NCI-H1048 (cell line): ENCODE data around the gene CPN2.

ENCODE experiments used
- DNase-seq: peaks from one replicate; lab custom pipeline; 2025; lab: John Stamatoyannopoulos, UW

CPN2 gene

DNA sequence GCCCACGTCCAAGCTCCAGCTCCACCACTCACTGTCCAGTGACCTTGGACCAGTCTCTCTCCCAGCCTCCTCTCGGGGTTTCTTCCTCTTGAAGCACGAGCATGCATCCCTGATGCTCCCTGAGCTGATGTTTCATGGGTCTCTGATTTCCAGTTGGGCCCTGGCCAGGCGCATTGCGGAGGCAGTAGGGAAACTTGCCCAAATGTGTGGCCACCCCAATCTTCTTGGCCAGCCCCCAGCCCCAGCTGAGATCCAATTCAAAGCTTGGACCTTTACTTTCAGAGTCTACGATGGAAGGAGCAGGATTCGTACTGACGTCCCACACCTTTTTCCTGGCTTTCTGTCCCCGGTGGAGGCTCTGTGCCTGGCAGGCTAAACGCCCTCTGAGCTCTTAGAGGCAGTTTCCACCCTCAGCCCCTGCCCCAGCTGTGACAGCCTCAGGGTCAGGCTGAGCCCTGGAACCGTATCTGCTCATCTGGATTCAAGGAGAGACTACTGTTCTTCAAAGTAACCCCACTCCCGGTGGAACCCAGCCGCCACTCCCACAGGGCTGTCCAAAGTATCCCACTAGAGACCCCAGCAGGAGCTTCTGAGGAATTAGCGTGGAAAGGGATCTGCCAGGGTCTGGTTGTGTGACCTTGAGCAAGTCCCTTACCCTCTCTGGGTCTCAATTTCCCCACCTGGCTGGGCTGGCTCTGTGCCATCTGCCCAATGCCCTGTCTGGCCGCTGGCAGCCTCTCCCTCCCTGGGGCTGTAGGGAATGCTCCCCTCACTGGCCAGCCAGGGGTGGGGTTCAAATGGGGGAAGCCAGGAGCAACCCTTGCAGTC is 37.4 kb downstream of the CPN2 start:
- DNase-seq: no peak

DNA sequence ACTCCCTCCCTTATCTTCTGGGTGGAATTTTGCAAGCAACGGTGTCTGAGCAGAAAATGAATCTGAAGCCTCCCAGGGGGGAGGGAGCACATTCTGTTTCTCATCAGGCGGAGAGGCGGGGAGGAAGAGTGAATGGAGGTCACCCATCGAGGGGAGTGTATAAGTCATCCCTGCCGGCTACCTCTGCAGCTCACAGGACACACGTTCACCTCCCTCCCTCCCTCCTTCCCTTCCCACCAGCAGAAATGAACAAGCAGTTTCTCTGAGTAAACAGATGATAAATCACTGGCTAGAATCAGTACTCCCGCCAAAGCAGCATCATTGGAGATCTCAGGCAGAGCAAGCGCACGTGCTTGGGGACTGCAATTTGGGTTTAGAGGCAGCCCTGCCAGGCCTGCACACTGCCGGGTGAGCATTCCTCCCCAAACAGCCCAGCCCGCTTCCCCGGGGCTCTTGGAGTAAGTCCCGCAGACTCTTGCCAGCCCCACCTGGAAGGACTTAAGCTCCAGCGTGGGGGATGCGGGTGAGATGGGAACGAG is 38.3 kb downstream of the CPN2 start:
- DNase-seq: no peak

DNA sequence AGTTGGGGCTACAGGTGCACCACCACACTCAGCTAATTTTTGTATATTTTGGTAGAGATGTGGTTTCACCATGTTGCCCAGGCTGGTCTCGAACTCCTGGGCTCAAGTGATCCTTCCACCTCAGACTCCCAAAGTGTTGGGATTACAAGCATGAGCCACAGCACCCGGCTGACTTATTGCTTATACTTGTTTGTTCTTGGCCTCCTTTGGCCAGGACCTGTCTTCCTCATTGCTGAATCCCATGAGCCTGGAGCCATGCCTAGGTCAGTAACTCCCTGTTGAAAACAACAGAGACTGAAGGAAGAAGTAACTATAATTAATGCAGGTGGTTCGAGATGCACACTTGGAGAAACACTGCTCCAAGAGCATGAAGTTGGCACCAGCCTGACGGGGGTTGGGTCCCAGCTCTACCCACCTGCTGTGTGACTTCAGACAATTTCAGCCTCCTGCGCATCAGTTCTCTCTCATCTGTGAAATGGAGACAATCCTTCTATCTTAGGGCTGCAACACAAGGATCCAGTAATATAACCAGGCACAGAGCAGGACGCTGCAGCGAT is 38.9 kb downstream of the CPN2 start:
- no peak for DNase-seq

DNA sequence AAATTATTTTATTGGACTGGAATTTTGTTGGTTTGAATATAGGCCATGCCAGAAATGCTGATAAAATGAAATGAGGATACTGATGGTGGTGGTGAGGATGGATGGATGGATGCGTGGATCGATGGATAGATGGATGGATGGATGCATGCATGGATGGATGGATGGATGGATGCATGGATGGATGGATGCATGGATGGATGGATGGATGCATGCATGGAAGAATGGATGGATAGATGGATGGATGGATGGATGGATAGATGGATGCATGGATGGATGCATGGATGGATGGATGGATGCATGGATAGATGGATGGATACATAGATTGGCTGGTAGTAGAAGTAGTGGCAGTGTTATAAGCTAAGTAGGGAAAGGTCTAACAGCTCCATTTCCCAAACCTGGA is 40.1 kb downstream of the CPN2 start:
- no peak for DNase-seq

DNA sequence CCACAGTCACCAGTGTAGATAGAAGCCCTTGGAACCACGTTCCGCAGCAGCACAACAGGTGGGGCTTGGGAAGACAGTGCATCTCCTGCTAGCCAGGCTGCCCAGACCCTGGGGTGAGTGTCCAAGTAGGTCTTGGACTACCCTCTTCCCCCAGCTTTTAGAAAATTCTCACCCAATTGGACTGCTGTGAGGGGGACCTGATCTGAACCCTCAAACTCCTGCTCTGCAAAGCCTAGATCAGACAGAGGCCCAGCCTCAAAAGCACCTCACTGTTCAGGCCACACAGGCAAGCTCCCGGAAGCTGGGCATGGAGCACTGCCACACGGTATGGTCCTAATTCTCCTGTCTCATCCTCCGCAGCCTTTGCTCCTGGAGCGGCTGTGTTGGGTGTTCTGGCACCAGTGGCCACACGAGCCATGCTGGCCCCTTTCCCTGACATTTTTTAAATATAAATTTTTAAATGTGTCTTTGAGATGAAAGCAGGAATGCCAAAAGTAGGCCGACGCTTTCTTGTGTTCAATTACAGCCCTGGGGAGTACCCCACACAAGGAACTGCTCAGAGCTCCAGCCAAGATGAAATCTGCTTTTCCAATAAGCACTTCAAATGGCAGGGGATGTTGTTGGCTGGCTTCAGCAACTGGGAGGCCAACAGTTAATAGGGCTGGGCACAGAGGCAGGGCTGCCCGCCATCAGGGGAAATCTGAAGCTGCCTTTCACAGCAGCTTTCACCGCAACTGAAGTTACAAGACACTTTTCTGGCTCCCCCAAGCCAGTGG is 40.9 kb downstream of the CPN2 start:
- DNase-seq: no peak

DNA sequence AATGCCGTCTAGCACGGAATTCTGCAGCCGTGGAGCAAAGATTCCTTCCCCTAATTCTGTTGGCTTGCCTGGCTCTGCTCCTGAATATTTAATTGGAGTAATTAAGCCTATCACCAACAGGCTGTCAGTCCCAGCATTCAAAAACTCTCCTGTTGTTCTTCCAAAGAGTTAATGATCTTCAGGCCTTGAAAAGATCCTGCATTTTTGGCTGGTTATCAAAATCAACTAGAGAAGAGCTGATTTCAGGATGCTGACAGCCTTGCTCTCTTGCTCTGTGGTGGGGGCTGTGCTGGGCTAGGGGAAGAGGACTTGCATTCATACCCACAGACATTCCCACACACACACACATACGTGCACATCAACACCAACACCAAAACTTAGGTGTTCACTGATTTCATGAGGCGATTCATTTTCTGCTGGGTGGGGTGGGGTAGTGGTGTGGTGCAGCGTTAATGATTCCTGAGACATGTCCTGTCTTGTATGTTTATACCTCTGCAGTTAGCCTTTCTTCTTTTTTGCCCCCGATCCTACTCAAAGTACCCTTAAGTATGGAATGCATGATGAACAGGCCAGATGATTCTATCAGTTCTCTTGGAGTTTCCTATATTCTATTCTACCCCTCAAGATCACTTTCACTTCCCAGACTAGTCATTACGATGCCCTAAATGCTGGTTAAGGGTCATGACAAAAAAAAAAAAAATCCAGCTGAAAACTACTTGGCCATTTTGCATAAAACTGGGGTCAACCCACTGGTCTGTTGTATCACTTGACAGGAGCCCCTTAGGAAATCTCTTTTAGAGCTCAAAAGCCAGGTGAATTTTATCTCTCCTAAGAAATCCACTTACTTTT is 42.3 kb downstream of the CPN2 start:
- DNase-seq: no peak

DNA sequence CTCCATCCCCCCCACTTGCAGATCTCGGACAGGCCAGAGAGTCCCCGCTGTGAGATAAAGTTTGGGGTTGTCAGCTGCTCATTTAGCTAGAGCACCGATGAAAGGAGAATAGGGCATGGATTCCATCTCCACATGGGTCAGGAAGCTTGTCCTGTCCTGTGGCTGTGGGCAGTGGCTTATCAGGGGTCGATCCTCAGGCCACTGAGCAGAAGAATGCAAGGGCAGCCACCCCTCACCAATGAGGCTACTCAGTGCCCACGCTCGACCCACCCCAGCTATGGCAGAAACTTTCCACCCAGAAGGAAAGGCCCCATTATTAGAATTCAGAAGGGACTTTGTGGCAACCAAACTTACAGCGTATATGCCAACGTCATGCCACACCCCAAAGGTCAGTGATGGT is 43.3 kb downstream of the CPN2 start:
- no peak for DNase-seq

DNA sequence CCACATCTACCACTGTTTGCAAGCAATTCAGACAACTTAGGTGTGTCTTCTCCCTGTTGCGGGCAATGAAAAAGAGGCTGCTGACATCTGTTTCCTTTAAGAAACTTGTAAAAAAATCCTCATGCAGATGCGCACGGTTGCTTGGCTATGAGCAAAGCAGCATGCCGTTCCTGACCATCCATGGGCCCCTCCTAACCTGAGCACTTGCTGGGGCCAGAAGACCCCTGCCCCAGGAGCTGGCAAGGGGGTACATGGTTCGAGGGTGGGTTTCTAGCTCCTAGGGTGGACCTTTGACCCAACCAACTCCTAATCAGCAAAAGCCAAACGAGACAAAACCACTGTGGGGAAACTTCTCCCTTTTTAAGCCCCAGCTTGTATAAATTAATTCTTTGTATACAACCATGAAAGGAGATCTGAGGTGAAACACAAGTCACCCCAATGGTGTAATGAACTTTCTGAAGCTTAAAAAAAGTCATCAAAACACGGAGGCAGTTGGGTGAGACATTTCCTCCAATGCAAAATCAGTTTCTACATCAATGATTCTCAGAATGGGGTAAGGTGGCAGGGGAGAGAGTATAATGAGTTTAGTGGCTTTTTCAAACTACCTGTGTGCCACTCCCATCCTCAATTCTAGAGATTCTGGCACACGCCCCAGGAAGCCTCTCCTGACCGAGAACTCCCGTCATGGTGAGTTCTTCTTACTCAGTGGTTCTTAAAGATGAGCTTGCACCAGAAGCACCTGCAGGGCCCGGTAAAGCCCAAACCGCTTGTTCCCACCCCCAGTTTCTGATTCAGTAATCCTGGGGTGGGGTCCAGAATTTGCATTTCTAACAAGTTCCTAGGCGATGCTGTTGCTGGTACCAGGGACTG is 44.1 kb downstream of the CPN2 start:
- no peak for DNase-seq

DNA sequence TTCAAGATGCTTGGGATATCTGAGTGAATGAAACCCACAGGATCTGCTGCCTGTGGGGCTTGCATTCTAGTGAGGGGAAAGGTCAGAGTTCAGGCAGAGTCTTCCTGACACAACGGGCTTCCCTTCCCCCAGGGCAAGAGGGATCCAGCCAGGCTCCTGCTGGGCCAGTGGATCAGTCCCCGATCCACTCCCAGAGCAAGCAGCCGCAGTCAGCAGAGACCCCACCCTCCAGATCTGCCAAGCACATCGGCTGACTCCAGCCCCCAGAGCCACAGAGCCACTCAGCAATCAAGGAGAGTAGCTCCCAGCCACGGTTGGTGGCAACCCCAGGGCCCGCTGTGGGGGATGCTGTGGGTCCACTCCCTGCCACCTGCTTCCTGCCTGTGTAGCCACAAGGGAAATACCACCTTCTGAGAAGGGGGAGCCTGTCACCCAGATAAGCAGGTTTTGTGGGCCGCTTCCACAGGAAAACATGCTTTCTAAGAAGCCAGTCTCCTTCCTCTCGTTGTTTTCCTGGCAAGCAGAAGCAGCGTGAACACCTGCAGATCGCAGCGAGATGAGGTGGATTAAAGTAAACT is 44.9 kb downstream of the CPN2 start:
- no peak for DNase-seq

DNA sequence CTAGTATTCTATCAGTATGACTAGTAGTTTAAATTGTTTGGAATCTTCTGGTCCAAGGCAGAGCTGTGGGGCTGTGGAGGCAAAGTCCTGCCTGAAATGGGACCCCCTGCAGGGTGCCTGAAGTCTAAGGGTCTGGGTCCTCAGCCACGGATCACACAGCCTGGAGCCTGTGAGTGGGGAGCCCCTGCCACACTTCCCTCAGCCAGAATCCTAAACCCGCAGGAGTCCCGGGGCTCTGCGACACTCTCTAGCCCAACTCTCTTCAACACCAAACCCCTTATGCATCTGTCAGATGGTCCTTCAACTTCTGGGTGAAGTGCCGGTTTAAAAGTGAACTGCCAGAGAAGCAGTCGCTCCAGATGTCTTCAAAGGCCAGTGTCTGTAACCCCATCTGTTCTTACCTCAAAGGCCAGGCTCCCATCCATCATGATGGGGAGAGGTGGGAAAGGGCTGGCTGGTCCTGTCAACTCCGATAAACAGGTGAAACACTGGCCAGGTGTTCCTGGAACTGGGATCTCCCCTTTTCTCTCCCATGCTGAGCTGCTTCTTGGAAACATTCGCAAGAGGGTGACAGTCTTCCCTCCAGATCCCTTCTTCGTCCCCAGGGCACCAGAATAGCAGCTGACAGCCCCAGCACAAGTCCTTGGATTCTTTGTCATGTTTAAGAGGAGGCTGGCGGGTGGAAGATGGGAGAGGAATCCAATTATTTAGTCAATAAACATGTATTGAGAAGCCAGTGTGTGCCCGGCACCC is 45.6 kb downstream of the CPN2 start:
- no peak for DNase-seq

DNA sequence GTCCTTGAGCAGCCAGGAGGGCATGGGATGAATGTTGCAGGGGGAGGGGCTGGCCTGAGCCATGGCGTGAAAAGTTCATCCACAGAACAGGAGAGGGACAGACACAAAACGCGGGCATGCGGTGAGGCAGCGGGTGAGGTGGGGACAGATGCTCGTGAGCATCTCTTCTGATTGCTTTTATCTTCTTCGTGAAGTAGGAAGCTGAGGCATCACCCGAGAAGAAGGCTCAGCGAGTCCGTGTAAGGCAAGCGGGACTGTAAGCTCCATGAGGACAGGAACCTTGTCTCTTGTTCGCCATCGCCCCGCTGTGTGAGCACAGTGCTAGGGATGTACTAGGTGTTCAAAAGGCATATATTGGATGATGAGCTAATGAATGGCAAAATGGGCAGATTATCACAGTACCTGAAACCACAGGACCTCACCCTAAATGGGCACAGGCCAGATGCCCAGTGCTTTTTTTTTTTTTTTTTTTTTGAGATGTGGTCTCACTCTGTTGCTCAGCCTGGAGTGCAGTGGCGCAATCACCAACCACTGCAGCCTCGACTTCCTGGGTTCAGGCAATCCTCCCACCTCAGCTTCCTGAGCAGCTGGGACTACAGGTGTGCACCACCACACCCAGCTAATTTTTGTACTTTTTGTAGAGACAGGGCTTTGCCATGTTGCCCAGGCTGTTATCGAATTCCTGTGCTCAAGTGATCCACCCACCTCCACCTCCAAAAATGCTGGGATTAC is 46.8 kb downstream of the CPN2 start:
- DNase-seq: no peak

DNA sequence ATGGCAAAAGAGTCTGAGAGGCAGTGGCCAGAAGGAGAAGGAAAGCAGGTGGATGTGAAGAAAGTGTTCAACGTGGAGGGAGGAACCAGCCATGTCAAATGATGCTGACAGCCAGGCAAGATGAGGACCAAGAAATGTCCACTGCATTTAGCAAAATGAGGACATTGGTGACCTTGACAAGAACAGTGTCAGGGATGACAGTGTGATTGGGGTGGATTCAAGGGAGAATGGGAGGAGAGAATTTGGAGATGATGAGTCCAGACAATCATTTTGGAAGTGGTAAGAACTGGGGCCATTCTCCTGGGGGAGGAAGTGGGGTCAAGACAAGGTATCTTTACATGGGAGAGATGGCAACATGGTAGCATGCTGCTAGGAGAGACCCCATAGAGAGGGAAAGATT is 47.4 kb downstream of the CPN2 start:
- DNase-seq: no peak

DNA sequence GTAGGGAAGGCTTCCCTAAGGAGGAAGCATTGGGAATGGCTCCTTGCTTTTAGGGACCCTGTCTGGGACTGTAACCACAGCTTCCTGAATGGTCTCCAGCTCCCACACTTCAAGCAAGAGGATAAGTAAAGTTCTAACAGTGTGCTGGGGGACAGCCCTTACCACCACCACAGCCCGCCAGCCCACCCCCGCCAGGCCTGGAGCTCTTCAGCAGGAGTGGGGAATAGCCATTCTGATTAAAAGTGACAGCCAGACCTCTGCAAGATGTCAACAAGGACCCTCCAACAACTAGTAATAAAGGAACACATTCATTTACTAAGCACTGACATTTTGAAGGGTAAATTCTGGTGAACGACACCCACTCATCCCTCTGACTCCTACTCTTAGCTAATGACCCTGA is 49.4 kb downstream of the CPN2 start:
- no peak for DNase-seq

DNA sequence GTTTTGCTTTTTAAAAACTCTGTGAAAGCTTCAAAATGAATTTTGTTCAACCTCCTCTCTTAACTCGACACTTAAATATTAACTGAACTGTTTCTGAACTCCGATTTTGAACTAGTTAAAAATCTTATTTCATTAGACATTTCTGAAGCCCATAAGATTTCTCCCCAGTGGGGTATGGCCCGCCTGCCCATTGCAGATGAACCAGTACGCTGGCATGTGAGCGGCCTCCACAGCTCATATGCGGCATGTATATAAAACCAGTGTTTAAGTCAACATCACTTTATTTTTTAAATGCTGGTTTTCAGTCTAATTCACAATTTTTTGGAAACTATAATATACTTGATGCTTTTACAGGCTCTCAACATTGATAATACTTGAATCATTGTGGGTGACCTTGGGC is 50.2 kb downstream of the CPN2 start:
- no peak for DNase-seq

DNA sequence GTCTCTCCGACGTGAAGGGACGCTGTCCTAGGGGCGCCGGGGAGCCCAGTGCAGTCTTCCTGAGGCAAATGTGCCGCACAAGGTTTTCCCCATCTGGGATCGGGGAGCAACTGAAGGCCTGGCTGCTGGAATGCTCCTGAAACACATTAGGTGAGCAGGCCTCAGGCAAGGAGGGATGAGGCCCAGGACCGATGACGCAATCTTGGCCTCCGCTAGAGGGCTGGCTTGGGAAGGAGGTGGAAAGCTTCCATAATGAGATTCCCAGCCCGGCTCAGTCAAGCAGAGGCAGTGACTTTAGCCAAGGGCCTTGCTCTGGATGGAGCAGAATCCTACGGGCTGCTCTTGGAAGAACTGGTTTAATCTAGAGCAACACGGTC is 50.8 kb downstream of the CPN2 start:
- DNase-seq: no peak

DNA sequence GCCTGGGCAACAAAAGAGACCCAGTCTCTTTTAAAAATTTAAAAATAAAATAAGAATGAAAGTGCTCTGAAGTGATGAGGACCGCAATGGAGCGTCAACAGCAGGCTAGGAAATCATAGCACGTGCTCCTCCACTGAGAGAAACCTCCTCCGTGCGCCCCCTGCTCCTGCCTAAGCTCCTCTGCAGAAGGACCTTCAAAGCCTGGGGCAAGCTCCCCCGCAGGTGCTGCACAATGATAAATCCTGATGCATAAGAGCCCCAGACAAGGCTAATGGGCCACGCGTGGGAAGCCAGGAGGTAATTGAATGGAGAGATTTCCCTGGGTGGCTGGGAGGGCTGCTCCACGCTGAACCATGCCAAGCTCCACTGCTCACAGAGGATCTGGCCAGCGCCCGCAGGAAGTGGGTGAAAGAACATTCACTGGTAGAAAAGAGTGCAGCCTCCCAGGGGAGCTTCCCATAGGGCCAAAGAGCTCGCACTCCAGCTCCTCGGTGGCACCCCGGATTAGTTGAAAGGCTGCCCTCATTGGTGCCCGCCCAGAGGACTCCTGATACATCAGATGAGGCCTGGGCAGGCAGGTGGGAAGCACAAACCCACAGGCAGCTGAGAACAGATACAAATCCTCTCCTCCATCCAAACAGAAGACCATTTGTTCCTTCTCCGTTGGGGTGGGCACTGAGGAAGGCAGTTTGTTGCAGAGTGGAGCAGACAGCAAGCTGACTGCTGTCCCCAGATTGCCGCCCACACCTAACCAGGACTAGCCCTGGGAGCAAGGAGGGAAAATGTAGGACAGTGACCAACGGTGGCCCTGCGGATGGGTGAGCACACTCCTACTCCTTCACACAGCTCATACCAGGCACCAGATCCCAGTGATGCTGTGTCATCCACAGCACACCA is 52.5 kb downstream of the CPN2 start:
- DNase-seq: no peak

DNA sequence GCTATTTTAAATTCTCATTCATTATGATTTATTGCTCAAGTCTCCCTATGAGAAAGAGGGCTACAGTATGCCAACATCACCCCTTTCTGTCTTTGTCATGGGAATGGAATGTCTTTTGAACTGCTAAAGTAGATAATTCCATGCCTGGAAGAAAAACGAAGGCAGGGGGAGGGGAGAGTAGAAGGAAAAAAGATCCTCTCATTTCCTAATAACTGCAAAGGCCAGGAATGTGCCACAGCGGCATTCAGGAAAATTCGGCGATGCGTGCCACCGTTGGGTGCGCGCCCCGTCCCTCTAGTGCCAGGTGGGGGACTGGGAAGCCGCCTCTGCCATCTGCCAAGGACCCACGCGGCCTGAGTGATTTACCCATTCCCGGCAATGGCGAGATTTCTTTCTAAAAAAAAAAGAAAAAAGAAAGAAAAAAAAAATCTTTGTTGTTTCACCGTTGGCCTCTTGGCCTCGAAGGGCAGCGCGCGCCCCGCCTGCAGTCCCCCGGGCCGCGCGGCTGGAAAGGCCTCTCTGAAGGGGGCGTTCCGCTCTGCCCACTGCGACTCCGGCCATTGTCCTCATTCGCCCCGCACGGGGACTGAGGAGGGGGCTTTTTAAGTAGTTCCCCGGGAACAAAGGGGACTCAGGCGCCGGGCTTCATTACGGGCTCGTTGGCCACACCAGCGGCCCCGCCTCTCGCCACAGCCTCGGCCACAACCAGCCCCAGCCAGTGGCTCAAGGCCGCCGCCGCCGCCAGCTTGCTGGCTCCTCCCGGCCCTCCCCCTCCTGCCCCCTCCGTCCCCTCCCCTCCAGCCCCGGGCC is 54.5 kb downstream of the CPN2 start:
- peak; percentile 8 for DNase-seq

DNA sequence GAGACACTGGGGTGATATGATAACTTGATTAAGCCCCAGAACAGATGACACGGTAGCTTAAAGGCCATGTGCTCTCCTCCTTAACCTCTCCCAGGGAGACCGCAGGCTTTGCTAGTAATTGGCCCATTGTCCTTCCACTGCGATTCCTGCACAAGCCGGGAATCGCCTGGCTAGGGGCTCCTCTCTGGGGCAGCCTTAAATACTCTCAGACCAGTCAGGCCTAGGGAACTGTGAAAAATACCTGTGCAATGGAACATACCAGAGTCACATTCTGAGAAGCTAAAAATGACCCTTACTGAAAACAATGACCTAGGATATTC is 56.3 kb downstream of the CPN2 start:
- DNase-seq: no peak
